GM18498 (cell line): ENCODE results near the gene KCNIP1.
"Not testable (repeated sequence)": the region's sequence is repeated elsewhere in the genome, so short reads cannot be mapped to it uniquely, and the experiment has no call there.

ENCODE experiments used
- ATAC-seq: cut with Tn5 transposase; IDR thresholded peaks from one replicate; pipeline ENCODE4 v1.9.1; 2021; ENCODE audit warnings: mild to moderate bottlenecking, moderate library complexity; ENCODE audit not compliant: unreplicated experiment

Gene KCNIP1

GRCh38 chr5:170745481-170746071 is 241.8 kb downstream of the KCNIP1 start:
- ATAC-seq = no peak

DNA sequence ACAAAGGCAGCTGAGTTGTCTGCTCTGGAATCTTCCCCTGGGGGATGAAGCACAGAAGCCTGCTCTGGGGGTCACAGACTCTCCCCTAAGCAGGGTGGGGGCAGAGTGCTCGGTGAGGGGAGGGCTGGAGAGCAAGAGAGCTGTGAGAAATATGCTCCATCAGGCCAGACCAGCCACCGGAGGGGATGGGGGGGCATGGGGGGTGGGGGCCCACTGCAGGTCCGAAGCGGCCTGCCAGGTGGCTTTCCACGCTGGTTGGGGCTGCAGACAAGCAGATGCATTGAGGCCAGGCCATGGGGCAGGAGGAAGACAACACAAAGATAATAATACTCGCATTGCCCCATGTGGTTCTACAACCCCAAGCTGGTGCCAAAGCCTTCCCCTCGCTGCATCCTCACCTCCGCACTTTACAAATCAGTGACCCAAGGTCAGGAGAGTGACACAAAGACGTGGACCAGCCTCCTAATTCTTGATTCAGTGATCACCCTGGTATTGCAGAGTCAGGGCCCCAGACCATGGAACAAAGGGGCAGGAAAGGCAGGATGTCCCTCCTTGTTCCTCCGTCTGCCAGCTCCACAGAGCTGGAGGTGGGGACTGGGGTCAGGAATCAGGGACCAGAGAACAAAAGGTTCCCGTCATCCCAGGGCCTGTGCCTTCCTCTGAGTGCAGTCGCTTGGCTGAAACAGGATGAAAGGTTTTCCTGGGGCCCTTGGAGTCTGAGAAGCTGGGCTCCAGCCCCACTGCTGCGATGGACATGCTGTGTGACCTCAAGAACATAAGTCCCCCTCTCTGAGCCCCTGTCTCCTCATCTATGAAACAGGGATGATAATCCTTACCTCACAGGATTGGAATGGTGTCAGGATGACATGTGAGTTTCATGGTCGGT is 242.5 kb downstream of the KCNIP1 start:
- ATAC-seq = no peak

DNA sequence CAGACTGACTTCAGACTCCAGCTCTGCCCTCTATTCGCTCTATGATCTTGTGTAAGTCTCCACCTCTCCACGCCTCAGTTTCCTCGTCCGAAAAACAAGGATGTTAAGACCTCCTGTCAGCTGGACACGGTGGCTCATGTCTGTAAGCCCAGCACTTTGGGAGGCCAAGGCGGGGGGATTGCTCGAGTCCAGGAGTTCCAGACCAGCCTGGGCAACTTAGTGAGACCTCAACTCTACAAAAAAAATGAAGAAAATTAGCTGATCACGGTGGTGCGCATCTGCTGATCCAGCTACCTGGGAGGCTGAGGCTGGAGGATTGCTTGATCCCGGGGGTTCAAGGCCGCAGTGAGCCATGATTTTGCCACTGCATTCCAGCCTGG is 243.1 kb downstream of the KCNIP1 start:
- ATAC-seq = no peak

DNA sequence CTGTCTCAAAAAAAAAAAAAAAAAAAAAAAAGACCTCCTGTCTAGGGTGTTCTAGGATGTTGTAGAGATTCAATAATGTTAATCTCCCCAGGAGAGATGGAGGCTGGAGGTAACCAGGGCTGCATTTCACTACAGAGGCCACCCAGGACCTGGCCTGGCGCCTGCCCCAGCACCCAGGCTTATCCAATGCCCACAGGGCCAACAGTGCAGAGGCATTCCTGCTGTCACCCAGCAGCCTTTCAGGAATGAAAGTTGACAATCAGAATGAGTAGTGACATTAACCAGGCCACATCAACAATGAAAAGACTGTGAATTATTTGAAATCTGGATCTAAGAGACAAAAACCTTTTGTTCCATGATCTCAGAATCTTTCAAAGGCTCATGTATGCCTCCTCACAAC is 243.5 kb downstream of the KCNIP1 start:
- no peak for ATAC-seq

DNA sequence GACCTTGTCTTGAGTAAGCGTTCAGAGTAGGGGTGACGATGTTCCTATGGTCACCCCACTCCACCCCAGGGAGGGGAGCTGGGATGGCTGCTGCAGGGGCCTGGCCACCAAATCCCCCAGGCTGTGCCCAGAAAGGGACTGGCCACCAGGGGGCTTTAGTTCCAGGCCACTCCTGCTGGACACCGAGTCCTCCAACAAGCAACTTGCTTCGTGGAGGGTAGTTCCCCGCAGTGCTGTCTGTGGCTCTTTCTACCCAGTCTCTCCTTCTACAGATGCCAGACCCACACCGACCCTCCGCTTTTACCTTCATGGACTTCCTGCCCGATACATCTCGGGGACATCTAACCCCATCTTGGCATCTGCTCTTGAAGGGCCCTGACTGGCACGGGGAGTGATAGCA is 244.0 kb downstream of the KCNIP1 start:
- ATAC-seq = no peak

DNA sequence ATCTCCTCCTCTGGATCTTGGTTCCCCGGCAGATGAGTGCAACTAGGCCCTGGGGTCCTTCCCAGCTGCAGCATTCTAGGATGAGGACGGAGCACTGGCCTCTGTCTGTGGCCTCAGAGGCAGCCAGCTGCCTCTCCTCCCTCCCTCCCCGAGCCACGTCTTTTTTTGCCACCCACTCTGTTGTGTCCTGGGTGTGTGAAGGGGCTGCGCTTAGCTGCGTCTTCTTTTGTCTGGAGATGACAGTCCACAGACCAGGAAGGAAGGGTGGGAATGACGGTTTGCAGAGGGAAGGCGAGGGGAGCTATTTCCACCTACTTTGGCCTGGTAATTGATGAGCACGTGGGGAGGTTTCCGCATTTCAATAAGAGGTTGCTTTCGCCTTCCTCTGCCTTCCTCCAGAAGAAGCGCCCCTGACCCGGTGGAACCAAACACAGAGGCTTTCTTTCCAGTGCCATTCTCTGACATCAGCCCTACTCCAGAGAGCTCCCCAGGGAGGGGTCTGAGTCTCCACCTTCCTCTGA is 245.2 kb downstream of the KCNIP1 start:
- ATAC-seq = no peak

DNA sequence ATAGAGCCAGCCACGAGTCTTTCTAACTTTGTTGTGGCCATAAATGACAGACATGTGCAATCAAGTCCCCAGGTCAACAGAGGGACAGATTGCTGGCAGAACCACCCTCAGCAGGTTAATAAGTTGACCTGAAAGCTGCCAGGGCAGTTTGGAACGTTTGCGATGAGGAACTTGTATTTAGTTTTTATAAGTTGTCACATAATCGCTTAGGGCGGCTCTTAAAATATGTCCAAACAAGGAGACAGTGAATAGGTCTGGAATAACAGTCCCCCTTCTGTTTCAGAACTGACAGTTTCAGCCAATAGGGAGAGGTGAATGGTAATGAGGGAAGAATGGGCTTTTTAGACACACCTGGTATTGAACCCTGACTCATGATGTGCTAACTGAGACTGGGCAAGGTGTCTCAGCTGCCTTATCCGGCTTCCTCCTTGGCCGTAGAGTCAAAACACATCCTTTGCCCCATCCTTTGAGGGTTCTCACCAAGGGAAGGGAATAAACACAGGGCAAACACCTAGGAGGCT is 246.2 kb downstream of the KCNIP1 start:
- no peak for ATAC-seq

GRCh38 chr5:170750791-170751190 is 247.0 kb downstream of the KCNIP1 start:
- no peak for ATAC-seq

- no peak for ATAC-seq
These were observed 247.8 kb downstream of the KCNIP1 start for GRCh38 chr5:170751631-170752030.

GRCh38 chr5:170752257-170753215 is 248.7 kb downstream of the KCNIP1 start:
- ATAC-seq = no peak

GRCh38 chr5:170753311-170753710 is 249.5 kb downstream of the KCNIP1 start:
- no peak for ATAC-seq

DNA sequence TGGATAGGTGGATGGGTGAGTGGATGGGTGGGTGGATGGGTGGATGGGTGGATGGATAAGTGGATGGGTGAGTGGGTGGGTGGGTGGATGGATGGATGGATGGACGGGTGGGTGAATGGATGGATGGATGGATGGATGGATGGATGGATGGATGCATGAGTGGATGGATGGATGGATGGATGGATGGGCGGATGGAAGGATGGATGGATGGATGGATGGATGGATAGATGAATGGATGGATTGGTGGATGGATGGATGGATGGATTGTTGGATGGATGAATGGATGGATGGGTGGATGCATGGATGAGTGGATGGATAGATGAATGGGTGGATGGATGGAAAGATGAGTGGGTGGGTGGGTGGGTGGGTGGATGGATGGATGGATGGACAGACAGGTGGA is 250.7 kb downstream of the KCNIP1 start:
- not testable (repeated sequence) for ATAC-seq

GRCh38 chr5:170755679-170756456 is 252.0 kb downstream of the KCNIP1 start:
- ATAC-seq = no peak

DNA sequence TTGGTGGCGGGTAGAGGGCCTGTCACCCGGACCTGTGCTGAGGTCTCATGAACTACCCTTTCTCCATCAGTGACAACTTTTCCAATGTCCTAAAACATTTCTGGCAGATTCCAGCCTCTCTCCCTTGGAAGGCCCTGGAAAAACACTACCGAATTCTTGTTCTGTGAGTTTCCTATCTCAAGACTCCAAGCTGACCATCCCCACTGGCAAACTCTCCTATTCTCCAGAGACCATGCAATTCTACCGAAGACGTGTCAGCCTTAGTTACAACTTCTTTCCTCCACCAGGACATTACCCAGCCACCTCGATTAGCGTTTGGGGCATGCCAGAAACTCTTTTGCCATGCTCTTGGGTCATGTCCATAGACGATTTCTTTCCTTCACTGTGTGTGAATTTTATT is 252.9 kb downstream of the KCNIP1 start:
- no peak for ATAC-seq

DNA sequence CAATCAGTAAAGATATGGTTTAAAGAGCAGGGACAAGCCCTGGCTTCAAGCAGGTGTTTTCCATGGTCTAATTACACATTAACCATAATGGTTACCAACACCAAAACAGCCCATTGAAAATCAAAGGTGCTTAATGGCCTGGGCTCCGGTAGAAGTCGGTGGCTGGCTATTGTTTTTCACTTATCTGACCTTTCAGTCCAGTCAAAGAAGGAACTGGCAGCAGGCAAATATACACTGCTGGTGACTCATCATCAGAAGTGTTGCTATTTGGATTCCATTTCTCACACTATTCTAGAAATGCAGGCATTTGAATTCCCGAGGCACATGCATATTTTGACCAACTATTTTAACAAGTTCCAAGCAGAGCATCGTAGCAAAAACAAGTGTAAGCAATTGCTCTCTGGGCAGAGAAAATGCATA is 253.4 kb downstream of the KCNIP1 start:
- peak; percentile 84 for ATAC-seq

GRCh38 chr5:170757669-170758068 is 253.8 kb downstream of the KCNIP1 start:
- ATAC-seq = no peak

DNA sequence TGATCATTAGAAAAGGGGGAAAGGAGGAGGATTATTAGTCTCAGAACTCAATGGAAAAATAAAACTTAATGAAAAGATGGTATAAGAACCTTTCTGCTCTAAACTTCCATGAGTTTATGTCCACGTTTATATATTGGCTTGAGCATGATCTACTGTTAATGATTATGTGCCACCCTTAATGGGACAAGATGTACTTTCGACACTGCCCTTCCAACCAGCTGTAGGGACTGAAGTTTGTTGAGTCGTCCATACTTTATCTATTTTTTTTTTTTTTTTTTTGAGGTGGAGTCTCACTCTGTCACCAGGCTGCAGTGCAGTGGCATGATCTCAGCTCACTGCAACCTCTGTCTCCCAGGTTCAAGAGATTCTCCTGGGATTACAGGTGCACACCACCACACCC is 254.7 kb downstream of the KCNIP1 start:
- no peak for ATAC-seq

GRCh38 chr5:170760113-170760512 is 256.3 kb downstream of the KCNIP1 start:
- no peak for ATAC-seq

DNA sequence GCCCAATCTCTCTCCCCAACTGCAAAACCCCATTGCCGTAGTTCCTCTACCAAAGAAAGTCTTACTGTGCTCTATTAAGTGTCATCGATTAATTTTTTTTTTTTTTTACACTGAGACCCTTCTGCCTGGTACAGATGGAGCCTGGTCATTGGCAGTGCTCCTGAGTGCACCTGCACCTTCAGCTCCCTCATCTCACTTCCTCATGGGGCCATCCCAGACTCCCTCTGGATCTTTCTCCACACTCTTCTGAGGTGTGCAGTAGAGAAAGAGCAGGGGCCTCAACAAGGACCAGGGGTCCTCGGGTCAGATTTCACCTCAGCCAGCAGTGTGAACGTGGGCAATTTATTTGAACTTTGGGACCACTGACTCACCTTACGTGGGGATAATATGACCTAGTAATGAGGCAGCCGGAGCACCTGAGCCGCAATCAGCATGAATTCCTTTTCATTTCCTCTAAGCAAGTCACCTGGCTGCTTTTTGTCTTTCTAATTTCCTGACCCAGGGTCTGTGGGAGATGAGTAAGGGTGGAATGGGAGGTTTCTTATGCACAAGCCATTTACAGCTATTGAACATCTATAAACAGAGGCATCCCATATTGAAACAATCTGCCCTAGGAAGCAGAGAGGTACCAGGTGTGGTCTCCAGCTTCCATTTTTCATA is 257.4 kb downstream of the KCNIP1 start:
- ATAC-seq = no peak

- ATAC-seq = no peak
These were observed 257.9 kb downstream of the KCNIP1 start for GRCh38 chr5:170761708-170762066.
